Tibial nerve (tissue), 4 donors: ENCODE measurements around the gene AADAC.

ENCODE experiments used
- EP300 ChIP-seq, 2 donors: sonication (generic); formaldehyde crosslinking; IDR thresholded peaks; one replicate each; pipeline ENCODE4 v1.6.1; 2017; ENCODE audit warnings: antibody characterized with exemption in 2 of 2, mild to moderate bottlenecking in 1 of 2
- POLR2A ChIP-seq, 2 donors: fragments of 450-650 bp; IDR thresholded peaks; one replicate each; pipeline ENCODE4 v1.6.1; 2017; ENCODE audit warnings: antibody characterized with exemption in 2 of 2, mild to moderate bottlenecking in 2 of 2, moderate library complexity in 2 of 2
- TF ChIP-seq, protein P1 (sequence below), 5 experiments: fragments of 200-600 bp in 3 of 5; fragments of 450-650 bp in 2 of 5; sonication (generic) in 3 of 5; IDR thresholded peaks; one replicate each; pipeline ENCODE4 v1.5.1; 2016 to 2019; ENCODE audit warnings: antibody characterized with exemption in 5 of 5, mild to moderate bottlenecking in 3 of 5, moderate library complexity in 2 of 5

DNA sequence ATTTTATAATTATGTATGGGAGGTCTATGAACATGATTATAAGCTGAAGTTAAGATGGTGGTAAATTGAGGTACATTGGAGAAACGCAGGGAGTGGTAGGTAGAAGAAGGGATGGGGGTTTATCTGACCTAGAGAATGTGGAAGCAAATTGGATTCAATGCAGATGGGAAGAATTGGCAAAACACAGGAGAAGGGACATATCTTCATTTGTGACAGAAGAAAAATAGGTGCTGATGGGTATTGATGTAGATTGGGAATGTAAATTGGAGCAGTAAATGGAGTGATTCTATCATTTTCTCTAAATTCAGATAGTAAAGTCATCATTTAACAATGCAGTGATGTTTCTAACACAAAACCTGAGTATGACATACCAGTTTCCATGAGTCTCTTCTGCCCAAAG lies 39.7 kb upstream of the AADAC start:
- TF ChIP-seq, protein P1, sequence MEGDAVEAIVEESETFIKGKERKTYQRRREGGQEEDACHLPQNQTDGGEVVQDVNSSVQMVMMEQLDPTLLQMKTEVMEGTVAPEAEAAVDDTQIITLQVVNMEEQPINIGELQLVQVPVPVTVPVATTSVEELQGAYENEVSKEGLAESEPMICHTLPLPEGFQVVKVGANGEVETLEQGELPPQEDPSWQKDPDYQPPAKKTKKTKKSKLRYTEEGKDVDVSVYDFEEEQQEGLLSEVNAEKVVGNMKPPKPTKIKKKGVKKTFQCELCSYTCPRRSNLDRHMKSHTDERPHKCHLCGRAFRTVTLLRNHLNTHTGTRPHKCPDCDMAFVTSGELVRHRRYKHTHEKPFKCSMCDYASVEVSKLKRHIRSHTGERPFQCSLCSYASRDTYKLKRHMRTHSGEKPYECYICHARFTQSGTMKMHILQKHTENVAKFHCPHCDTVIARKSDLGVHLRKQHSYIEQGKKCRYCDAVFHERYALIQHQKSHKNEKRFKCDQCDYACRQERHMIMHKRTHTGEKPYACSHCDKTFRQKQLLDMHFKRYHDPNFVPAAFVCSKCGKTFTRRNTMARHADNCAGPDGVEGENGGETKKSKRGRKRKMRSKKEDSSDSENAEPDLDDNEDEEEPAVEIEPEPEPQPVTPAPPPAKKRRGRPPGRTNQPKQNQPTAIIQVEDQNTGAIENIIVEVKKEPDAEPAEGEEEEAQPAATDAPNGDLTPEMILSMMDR (IDR thresholded peaks at IDR 0.05), result no peak
- TF ChIP-seq POLR2A (IDR thresholded peaks at IDR 0.05) (no peak), EP300 (IDR thresholded peaks at IDR 0.05) (no peak)
